ENCODE data around the gene AFG1L.

AFG1L gene

GRCh38 chr6:108275976-108276375 lies 18.9 kb upstream of the AFG1L start:
- no peak for DNase-seq (ENCODE audit: low read depth)
- no peak overlapping the region for H3K4me3 ChIP-seq (ENCODE audit: low read length)
- TF ChIP-seq CTCF (conservative IDR thresholded peaks at IDR 0.05; ENCODE audit: low read depth, low read length), result no peak

DNA sequence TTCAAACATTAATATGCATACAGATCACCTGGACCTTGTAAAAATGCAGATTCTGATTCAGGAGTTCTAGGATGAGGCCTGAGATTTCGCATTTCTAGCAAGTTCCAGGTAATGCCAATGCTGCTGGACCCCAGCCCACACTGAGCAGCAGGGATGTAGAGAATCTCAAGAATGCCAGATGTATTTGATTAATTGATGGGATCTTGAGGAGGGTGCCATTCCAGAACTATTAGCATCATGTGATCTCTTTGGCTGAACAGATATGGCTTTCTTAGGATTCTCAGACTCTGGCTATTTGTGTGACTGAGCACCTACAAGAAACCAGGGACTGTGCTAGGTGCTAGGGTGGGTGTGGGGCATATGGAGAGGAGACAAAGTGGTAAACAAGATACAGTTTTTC lies 17.6 kb upstream of the AFG1L start:
- no peak for DNase-seq (ENCODE audit: low read depth)
- no peak for TF ChIP-seq CTCF (conservative IDR thresholded peaks at IDR 0.05; ENCODE audit: low read depth, low read length)
- no peak overlapping the region for H3K4me3 ChIP-seq (ENCODE audit: low read length)

- no peak for TF ChIP-seq CTCF (conservative IDR thresholded peaks at IDR 0.05; ENCODE audit: low read depth, low read length)
- DNase-seq (ENCODE audit: low read depth), result no peak
- H3K4me3 ChIP-seq (ENCODE audit: low read length), result no peak overlapping the region
These were observed 17.0 kb upstream of the AFG1L start for GRCh38 chr6:108277831-108278230.

- no peak for TF ChIP-seq CTCF (conservative IDR thresholded peaks at IDR 0.05; ENCODE audit: low read depth, low read length)
- no peak for DNase-seq (ENCODE audit: low read depth)
- H3K4me3 ChIP-seq (ENCODE audit: low read length), result no peak overlapping the region
These were observed 9.5 kb upstream of the AFG1L start for GRCh38 chr6:108285381-108285780.

GRCh38 chr6:108286366-108286765 lies 8.5 kb upstream of the AFG1L start:
- no peak overlapping the region for H3K4me3 ChIP-seq (ENCODE audit: low read length)
- no peak for DNase-seq (ENCODE audit: low read depth)
- no peak for TF ChIP-seq CTCF (conservative IDR thresholded peaks at IDR 0.05; ENCODE audit: low read depth, low read length)

DNA sequence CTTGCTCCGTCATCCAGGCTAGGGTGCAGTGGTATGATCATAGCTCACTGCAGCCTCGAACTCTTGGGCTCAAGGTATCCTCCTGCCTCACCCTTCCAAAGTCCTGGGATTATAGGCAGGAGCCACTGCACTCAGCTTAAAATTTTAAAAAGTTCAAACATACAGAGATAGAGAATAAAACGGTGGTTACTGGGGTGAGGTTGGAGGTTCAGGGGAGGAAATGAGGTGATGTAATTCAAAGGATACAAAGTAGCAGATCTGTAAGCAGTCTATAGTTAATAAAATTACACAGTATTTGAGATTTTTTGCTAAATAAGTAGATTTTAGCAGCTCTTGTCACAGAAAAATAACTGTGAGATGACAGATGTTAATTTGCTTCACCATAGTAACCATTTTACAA lies 7.5 kb upstream of the AFG1L start:
- no peak for DNase-seq (ENCODE audit: low read depth)
- TF ChIP-seq CTCF (conservative IDR thresholded peaks at IDR 0.05; ENCODE audit: low read depth, low read length), result no peak
- H3K4me3 ChIP-seq (ENCODE audit: low read length), result no peak overlapping the region

- no peak for DNase-seq (ENCODE audit: low read depth)
- TF ChIP-seq CTCF (conservative IDR thresholded peaks at IDR 0.05; ENCODE audit: low read depth, low read length), result no peak
- no peak overlapping the region for H3K4me3 ChIP-seq (ENCODE audit: low read length)
These were observed 6.1 kb upstream of the AFG1L start for GRCh38 chr6:108288742-108289141.
